Smooth muscle cell of bladder (primary cell): ENCODE results near the gene CEACAM1. TPM values are rescaled to one million over a fixed set of nuclear protein-coding genes. Genes with fewer than 3 reads are reported as not detected.

Experiments used
- total RNA-seq: library from RNA; depleted of rRNA; stranded (reverse); fragments of >200 nt; gene quantifications from 2 replicates; pipeline ENCODE4 v1.2.3, GENCODE V29; 2014

CEACAM1 gene
- total RNA-seq = not detected in 2 replicates

DNA sequence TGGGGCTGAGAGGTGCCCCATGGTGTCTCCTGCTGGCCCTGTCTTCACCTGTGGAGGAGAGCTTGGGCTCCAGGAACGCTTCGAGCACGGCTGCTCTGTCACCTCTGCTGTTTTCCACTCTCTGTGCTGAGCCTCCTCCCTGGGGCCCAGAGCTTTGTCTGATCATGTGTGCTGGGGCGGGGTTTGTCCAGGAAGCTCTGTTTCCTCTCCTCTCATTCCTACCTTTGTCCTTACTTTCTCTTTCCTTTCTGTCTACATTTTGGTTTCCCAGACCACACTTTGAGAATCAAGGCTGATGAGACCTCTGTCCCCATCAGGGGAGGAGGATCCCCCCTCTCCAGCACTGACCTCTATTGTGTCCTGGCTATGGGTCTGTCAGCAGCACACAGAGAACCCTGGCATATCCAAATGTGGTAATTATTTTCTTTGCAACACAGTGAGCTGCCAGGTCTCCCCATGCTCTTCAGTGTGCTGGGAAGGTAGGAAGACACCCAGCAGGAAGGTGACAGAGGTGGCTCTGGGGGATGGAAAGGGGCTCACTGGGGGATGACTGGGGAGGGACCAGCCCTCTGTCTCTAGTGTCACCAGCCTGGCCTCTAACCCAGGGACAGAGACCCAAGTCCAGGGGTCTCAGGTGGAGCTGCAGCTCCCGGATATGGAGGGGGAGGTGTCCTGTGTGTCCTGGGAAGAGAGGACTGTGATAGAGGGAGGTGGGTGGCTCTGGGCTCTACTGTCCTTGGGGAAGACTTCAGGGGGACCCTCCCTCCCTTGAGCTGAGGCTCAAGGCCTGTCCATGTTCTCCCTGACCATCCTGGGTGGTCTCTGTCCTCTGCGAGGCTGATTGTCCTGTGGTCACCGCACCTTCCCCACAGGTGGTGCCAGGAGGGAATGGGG is at the start of gene CEACAM1:
CEACAM1 (minus strand) TSS at position 128 of the 894 bp plus-strand sequence; CDS start at position 21, 107 bp downstream.

Other genes starting within 250 kb of the CEACAM1 start
- gene PRR19, start 226.3 kb downstream of the CEACAM1 start, total RNA-seq = 0.09 and 0.14 TPM in 2 replicates
- 10.8 and 16.1 TPM in 2 replicates for gene PAFAH1B3, start 225.9 kb downstream of the CEACAM1 start, total RNA-seq
- gene TMEM145, start 215.2 kb downstream of the CEACAM1 start, total RNA-seq = not detected in 2 replicates
- gene MEGF8, start 202.8 kb downstream of the CEACAM1 start, total RNA-seq = 17.4 and 27.0 TPM in 2 replicates
- not detected in 2 replicates for gene CNFN, start 138.2 kb downstream of the CEACAM1 start, total RNA-seq
- gene LIPE, start 101.1 kb downstream of the CEACAM1 start, total RNA-seq = 2.4 and 3.0 TPM in 2 replicates
- not detected in 2 replicates for gene CXCL17, start 85.5 kb downstream of the CEACAM1 start, total RNA-seq
- not detected in 2 replicates for gene CEACAM8, start 66.4 kb upstream of the CEACAM1 start, total RNA-seq
- not detected in 2 replicates for gene PSG3, start 212.0 kb upstream of the CEACAM1 start, total RNA-seq
- gene PSG8, start 237.2 kb upstream of the CEACAM1 start, total RNA-seq = not detected in 2 replicates